IPS-NIHi11 (cell line): Measurements from ENCODE around the gene LVRN.

Experiments
- DNase-seq: peaks from one replicate; pipeline ENCODE4 v3.0.0; 2012; ENCODE audit warnings: mixed read lengths, low spot score

LVRN gene

DNA sequence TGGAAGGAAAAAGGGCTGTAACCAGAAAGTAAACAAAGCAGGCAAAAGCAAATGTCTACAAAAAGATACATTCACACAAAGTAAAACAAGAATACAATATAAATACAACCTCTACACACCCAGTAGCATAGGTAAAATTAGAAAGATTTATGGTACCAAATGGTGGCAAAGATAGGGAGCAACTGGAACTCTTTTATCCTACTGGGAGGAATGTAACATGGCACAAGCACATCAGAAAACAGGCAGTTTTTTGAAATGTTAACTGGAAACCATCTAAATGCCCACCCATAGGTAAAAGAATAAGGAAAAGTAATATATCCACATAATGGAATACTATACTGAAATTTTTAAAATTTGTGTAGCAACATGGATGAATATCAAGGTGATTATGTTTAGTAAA lies 61.3 kb downstream of the LVRN start:
- no peak for DNase-seq

DNA sequence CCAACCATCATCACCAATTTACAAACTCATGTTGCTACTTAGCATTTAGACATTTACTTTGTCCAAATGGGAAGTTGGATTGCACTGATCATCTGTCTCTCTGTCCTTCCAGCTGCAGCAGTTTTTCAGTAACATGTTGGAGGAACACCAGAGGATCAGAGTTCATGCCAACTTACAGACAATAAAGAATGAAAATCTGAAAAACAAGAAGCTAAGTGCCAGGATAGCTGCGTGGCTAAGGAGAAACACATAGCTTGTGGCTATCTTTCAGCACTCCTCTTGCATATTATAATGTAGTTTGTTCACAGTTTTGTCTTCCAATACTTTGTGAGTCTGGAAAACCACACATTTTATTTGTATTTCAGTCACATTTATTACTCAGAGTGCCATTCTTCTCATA lies 63.6 kb downstream of the LVRN start:
- no peak for DNase-seq

DNA sequence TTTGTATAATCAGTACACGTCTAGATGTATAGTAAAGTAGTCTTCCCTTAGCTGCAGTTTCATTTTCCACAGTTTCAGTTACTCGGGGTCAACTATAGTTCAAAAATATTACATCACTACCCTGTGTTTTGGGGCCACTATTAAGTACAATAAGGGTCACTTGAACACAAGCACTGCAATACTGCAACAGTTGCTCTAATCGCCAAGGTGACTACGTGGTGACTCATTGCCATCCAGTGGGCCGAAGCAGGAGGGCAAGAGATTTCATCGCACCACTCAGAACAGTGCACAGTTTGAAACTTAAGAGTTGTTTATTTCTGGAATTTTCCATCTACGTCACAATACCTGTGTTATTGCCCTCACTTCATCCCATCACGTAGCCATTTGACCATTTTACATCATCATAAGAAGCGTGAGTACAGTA lies 69.8 kb downstream of the LVRN start, which contains the start of gene ARL14EPL:
Gene ARL14EPL (plus strand): TSS at position 379 of the 424 bp plus-strand sequence. CDS start 18,994 bp downstream, outside the sequence.
- DNase-seq: peak; percentile 39

- DNase-seq: no peak
Measured at GRCh38 chr5:116032991-116033390, 70.7 kb downstream of the LVRN start.

DNA sequence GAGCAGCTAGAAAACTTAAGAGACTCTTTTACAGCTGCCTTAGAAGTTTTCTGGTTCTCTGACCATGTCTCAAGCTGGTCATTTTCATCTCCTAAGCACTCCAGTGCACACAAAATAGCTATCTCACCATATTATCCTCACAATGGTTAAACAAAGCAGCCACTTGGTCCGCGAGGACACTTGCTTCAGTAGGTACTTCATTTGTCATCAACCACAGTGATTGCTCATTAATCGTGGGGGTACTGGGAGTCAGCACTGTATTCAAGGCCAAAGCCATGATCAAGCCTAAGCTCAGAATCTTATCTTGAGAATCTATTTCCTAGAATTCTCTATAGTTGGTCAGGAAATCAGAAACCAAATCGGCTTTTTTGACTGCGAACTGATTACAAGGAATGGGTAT lies 72.8 kb downstream of the LVRN start:
- no peak for DNase-seq

GRCh38 chr5:116037236-116037822 lies 75.1 kb downstream of the LVRN start:
- no peak for DNase-seq

DNA sequence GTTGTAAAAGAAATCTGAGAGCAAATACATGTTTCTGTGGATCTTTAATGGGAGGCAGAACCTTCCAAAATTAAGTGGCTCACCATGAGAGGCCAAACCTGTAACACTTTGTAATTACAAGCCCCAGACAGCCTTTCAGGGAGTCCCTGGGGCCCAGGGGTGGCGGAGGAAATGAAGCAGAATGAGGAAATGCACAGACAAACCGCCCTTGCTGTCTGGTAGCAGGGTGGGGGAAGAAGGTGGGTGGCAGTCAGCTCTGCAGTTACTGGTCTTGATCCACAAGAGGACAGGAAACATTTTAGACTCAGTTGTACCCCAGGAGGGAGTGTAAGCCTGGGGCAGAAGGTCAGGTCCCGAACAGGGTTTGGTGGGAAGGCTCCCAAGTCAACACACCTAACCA lies 76.5 kb downstream of the LVRN start:
- no peak for DNase-seq

DNA sequence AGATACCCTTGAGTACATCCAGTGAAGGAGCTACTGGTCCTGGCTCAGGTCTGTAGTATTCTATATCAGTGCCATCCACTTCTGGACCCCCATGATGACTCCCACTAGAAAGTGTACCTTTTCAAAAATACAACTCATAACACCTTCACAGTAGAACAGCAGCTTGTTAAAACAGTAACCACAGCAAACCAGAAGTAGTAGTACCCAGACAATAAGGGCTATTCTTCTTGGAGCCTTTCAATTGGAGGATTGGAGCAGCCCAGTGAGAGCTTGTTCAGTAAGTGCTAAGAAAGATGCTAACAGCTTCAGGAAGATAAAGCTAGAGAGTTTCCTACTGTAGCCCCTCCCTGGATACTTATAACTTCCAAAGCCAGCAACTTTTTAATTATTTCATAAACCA lies 80.1 kb downstream of the LVRN start:
- DNase-seq: no peak

- no peak for DNase-seq
Measured at GRCh38 chr5:116044073-116044472, 81.8 kb downstream of the LVRN start.

GRCh38 chr5:116045821-116046220 lies 83.5 kb downstream of the LVRN start:
- DNase-seq: no peak

- DNase-seq: no peak
Measured at GRCh38 chr5:116046261-116046660, 84.0 kb downstream of the LVRN start.

GRCh38 chr5:116046823-116047222 lies 84.5 kb downstream of the LVRN start:
- DNase-seq: no peak

GRCh38 chr5:116058346-116058936 lies 96.2 kb downstream of the LVRN start:
- no peak for DNase-seq

GRCh38 chr5:116062352-116062751 lies 100.1 kb downstream of the LVRN start:
- DNase-seq: no peak

GRCh38 chr5:116063950-116064349 lies 101.7 kb downstream of the LVRN start:
- DNase-seq: no peak

GRCh38 chr5:116068028-116068632 lies 105.9 kb downstream of the LVRN start:
- DNase-seq: peak; percentile 28

- DNase-seq: no peak
Measured at GRCh38 chr5:116071211-116071610, 108.9 kb downstream of the LVRN start.

GRCh38 chr5:116075191-116075831 lies 113.0 kb downstream of the LVRN start:
- no peak for DNase-seq

DNA sequence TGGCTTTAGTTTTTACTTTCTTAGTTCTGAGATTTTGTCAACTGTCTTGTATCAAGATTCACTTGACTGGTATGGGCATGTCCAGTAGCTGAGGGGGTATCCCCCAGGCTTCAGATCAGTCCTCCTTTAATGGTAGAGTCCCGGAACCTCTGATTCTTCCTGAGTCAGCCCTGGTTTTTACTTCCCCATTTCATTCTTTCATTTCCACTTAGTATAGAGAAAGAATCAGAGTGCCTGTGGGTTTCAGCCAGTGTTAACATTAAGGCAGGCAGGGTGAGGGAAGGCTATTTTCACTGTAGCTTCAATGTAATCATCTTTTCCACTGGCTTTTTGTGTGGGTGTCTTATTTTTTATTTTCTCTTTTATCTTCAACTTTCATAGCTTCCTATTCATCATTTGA lies 114.2 kb downstream of the LVRN start:
- DNase-seq: no peak
